GM19193 (cell line): ENCODE measurements around the gene HECA.

Experiments
- POLR2A ChIP-seq: IDR thresholded peaks from 4 replicates; pipeline ENCODE4 v1.6.1; 2011; ENCODE audit not compliant: insufficient read depth, insufficient read length; ENCODE audit errors: extremely low read depth

The HECA gene

GRCh38 chr6:139173172-139173571, 38.3 kb downstream of the HECA start:
- no peak for TF ChIP-seq POLR2A

GRCh38 chr6:139173822-139174221, 38.9 kb downstream of the HECA start:
- TF ChIP-seq POLR2A: no peak

- no peak for TF ChIP-seq POLR2A
Observed at GRCh38 chr6:139174961-139175360, 40.1 kb downstream of the HECA start.

GRCh38 chr6:139175389-139175948, 40.6 kb downstream of the HECA start:
- TF ChIP-seq POLR2A: no peak

GRCh38 chr6:139181236-139181635, 46.4 kb downstream of the HECA start:
- no peak for TF ChIP-seq POLR2A

- TF ChIP-seq POLR2A: no peak
Observed at GRCh38 chr6:139184047-139184446, 49.2 kb downstream of the HECA start.

GRCh38 chr6:139184459-139184858, 49.6 kb downstream of the HECA start:
- TF ChIP-seq POLR2A: no peak

GRCh38 chr6:139186242-139186641, 51.4 kb downstream of the HECA start:
- no peak for TF ChIP-seq POLR2A

GRCh38 chr6:139186692-139187091, 51.8 kb downstream of the HECA start:
- TF ChIP-seq POLR2A: no peak

GRCh38 chr6:139187489-139187888, 52.6 kb downstream of the HECA start:
- TF ChIP-seq POLR2A: no peak

GRCh38 chr6:139189665-139190064, 54.8 kb downstream of the HECA start:
- no peak for TF ChIP-seq POLR2A

- TF ChIP-seq POLR2A: no peak
Observed at GRCh38 chr6:139194740-139195139, 59.9 kb downstream of the HECA start.

- no peak for TF ChIP-seq POLR2A
Observed at GRCh38 chr6:139198529-139199288, 63.8 kb downstream of the HECA start.

- TF ChIP-seq POLR2A: no peak
Observed at GRCh38 chr6:139201378-139201777, 66.5 kb downstream of the HECA start.

GRCh38 chr6:139204978-139205377, 70.1 kb downstream of the HECA start:
- TF ChIP-seq POLR2A: no peak

GRCh38 chr6:139205843-139206242, 71.0 kb downstream of the HECA start:
- no peak for TF ChIP-seq POLR2A
